Endothelial cell of umbilical vein (primary cell): Measurements from ENCODE around the gene SYCE1. TPM values are rescaled to one million over a fixed set of nuclear protein-coding genes. Genes with fewer than 3 reads are reported as not detected.

ENCODE experiments used
- BruUV-seq: library from RNA; stranded (reverse); fragments of 400-500 nt; replicated peaks from 2 replicates; lab custom pipeline; 2021; lab: Mats Ljungman, UMichigan
- CTCF ChIA-PET: fragments of 300-600, 350-600 bp; sonication (Branson Sonifier 250); formaldehyde crosslinking; loops from one replicate; lab custom pipeline; 2021; ENCODE audit warnings: antibody characterized with exemption, inconsistent platforms; lab: Charles Lee
- POLR2A ChIA-PET: fragments of 300-600, 350-600 bp; sonication (Branson Sonifier 250); formaldehyde crosslinking; loops from one replicate; lab custom pipeline; 2021; ENCODE audit warnings: antibody characterized with exemption, inconsistent platforms; lab: Charles Lee
- DNase-seq: peaks from one replicate; pipeline ENCODE4 v3.0.0-alpha.2; 2011; ENCODE audit warnings: low read depth, low spot score
- FAIRE-seq: peaks from 2 replicates; lab custom pipeline; 2011; peaks lifted over from hg19 to GRCh38; lab: Jason Lieb, UNC
- H2AFZ ChIP-seq: 2 replicates; pipeline ENCODE4 v1.6.0; 2012; ENCODE audit warnings: low read depth, low read length, control low read depth, inconsistent platforms
- H3K27ac ChIP-seq: 2 replicates; pipeline ENCODE4 v1.5.1; 2011; ENCODE audit warnings: low read depth, mild to moderate bottlenecking, control low read depth, low read length, moderate library complexity; ENCODE audit not compliant: insufficient read depth
- H3K27me3 ChIP-seq, 2 experiments: 2 replicates each; pipeline versions ENCODE4 v1.6.0 to v1.6.1; 2011; ENCODE audit warnings: low read length in 2 of 2, mixed read lengths in 1 of 2; ENCODE audit not compliant: control insufficient read depth in 2 of 2, insufficient read depth in 2 of 2
- H3K36me3 ChIP-seq, 2 experiments: 2 replicates in 1 of 2; 3 replicates in 1 of 2; pipeline ENCODE4 v1.5.1; 2011; ENCODE audit warnings: low read length in 2 of 2, mild to moderate bottlenecking in 1 of 2, moderate library complexity in 1 of 2; ENCODE audit not compliant: control insufficient read depth in 2 of 2, insufficient read depth in 2 of 2; ENCODE audit errors: extremely low read depth in 1 of 2
- H3K4me1 ChIP-seq: 3 replicates; pipeline ENCODE4 v1.5.1; 2011; ENCODE audit warnings: mild to moderate bottlenecking, low read length; ENCODE audit not compliant: control insufficient read depth, insufficient read depth; ENCODE audit errors: extremely low read depth
- H3K4me2 ChIP-seq: 2 replicates; pipeline ENCODE4 v1.6.1; 2011; ENCODE audit warnings: low read length, control low read depth, mixed read lengths; ENCODE audit not compliant: insufficient read depth
- H3K4me3 ChIP-seq, 3 experiments: fragments of 200-600 bp in 1 of 3; sonication (generic), shearing (Covaris generic) in 1 of 3; replicated peaks in 1 of 3; 2 replicates each; pipeline ENCODE4 v1.5.1; 2011 to 2016; ENCODE audit warnings: control low read depth in 3 of 3, low read length in 3 of 3, mild to moderate bottlenecking in 2 of 3, inconsistent platforms in 1 of 3, low read depth in 1 of 3, moderate library complexity in 1 of 3; ENCODE audit not compliant: insufficient read depth in 1 of 3
- H3K79me2 ChIP-seq: 2 replicates; pipeline ENCODE4 v1.6.0; 2012; ENCODE audit warnings: low read length, inconsistent platforms; ENCODE audit not compliant: control insufficient read depth, insufficient read depth
- H3K9ac ChIP-seq: replicated peaks from 2 replicates; pipeline ENCODE3; 2011; ENCODE audit warnings: low read length, control low read depth; ENCODE audit not compliant: insufficient read depth; ENCODE audit errors: extremely low read depth
- H3K9me1 ChIP-seq: replicated peaks from 3 replicates; pipeline ENCODE4 v1.6.0; 2011; ENCODE audit warnings: mild to moderate bottlenecking, low read length; ENCODE audit not compliant: control insufficient read depth, insufficient read depth; ENCODE audit errors: extremely low read depth
- H3K9me3 ChIP-seq: replicated peaks from 2 replicates; pipeline ENCODE4 v1.5.1; 2012; ENCODE audit warnings: low read length, inconsistent platforms; ENCODE audit not compliant: control insufficient read depth, insufficient read depth
- H4K20me1 ChIP-seq: replicated peaks from 2 replicates; pipeline ENCODE3; 2011; ENCODE audit warnings: mild to moderate bottlenecking, low read length; ENCODE audit not compliant: control insufficient read depth, insufficient read depth; ENCODE audit errors: extremely low read depth
- CTCF ChIP-seq, 2 donors: IDR thresholded peaks; 1 replicate in 1 of 2; 2 replicates in 1 of 2; pipeline ENCODE4 v1.5.1; 2011; ENCODE audit warnings: low read length in 2 of 2, mild to moderate bottlenecking in 2 of 2, moderate library complexity in 2 of 2, control low read depth in 1 of 2, inconsistent platforms in 1 of 2, low read depth in 1 of 2; ENCODE audit not compliant: insufficient read depth in 1 of 2; ENCODE audit errors: extremely low read depth in 1 of 2
- EZH2 ChIP-seq: IDR thresholded peaks from 2 replicates; pipeline ENCODE4 v1.6.1; 2012; ENCODE audit warnings: borderline replicate concordance, low read depth, mild to moderate bottlenecking, moderate library complexity, low read length, inconsistent platforms; ENCODE audit not compliant: severe bottlenecking
- FOS ChIP-seq: IDR thresholded peaks from 2 replicates; pipeline ENCODE4 v1.6.1; 2011; ENCODE audit warnings: mild to moderate bottlenecking, low read length, moderate library complexity, borderline replicate concordance; ENCODE audit not compliant: insufficient read depth
- GATA2 ChIP-seq: IDR thresholded peaks from 2 replicates; pipeline ENCODE4 v1.7.0; 2011; ENCODE audit warnings: low read depth, mild to moderate bottlenecking, moderate library complexity, mixed read lengths, low read length; ENCODE audit not compliant: insufficient read length, insufficient read depth
- MAX ChIP-seq: IDR thresholded peaks from 2 replicates; pipeline ENCODE4 v1.6.1; 2011; ENCODE audit not compliant: insufficient read depth, insufficient read length
- POLR2A ChIP-seq: IDR thresholded peaks from 2 replicates; pipeline ENCODE4 v1.6.1; 2012; ENCODE audit warnings: low read depth, mild to moderate bottlenecking, control low read depth, low read length
- dilution Hi-C: fragments of 300-500 bp; cut with MboI; formaldehyde crosslinking; loops from one replicate; pipeline ENCODE4 v1.15.0; 2019; ENCODE audit warnings: low sequenced_read_pairs; ENCODE audit not compliant: extremely low pct_ligation_motif_present
- intact Hi-C: fragments of 100-400 bp; cut with micrococcal nuclease; formaldehyde crosslinking; loops from one replicate; pipeline ENCODE4 v1.10.0; 2022
- polyA plus RNA-seq, 4 experiments: library from polyadenylated mRNA; depleted of rRNA in 3 of 4; stranded (reverse) in 3 of 4; unstranded in 1 of 4; fragments of >200 nt; gene quantifications; 2 replicates each; pipeline versions ENCODE4 v1.2.1 to v1.2.3, GENCODE V29; 2011 to 2012; ENCODE audit warnings: missing spikeins in 1 of 4
- total RNA-seq: library from RNA; stranded (reverse); gene quantifications from 2 replicates; pipeline ENCODE4 v1.2.3, GENCODE V29; 2021

SYCE1 gene
- total and polyA plus RNA-seq, 2 donors (not counting 3 experiments of a cell fraction or from before 2014, with no cell fraction given), result not detected

GRCh38 chr10:133537546-133538545, 27.5 kb downstream of the SYCE1 start:
- Histone ChIP-seq H3K4me2 (no peak overlapping the region), H3K9me1 (no peaks in the 10 kb centered on the region), H4K20me1 (no peaks in the 10 kb centered on the region), H3K4me1 (no peaks in the 10 kb centered on the region), H3K36me3 (no peaks in the 10 kb centered on the region), H3K27ac (no peak overlapping the region), H3K9me3 (peaks cover 2% of the 10 kb centered on the region), H2AFZ (no peak overlapping the region), H3K4me3 (no peak overlapping the region), H3K79me2 (no peaks in the 10 kb centered on the region), H3K9ac (no peak overlapping the region), H3K27me3 (no peaks in the 10 kb centered on the region)
- FAIRE-seq, result no peak
- dilution Hi-C loops, result no loop called here
- ChIA-PET CTCF (no interaction called here), POLR2A (no interaction called here)
- DNase-seq, result no peak
- no TSS peak for BruUV-seq
- TF ChIP-seq POLR2A, result no peak
- no peak for TF ChIP-seq FOS
- intact Hi-C loops, result no loop called here

- POLR2A ChIA-PET, result no interaction called here
- no peak for FAIRE-seq
Measured at GRCh38 chr10:133536198-133536597, 29.2 kb downstream of the SYCE1 start.

More at GRCh38 chr10:133536198-133536597, 29.2 kb downstream of the SYCE1 start:
- Histone ChIP-seq H3K4me2 (no peak overlapping the region), H3K36me3 (no peaks in the 10 kb centered on the region), H3K9me1 (no peaks in the 10 kb centered on the region), H3K27ac (no peak overlapping the region), H3K27me3 (no peaks in the 10 kb centered on the region), H3K79me2 (no peaks in the 10 kb centered on the region), H4K20me1 (no peaks in the 10 kb centered on the region), H3K9me3 (peaks cover 2% of the 10 kb centered on the region), H3K4me3 (no peak overlapping the region), H2AFZ (no peak overlapping the region), H3K9ac (no peak overlapping the region), H3K4me1 (no peaks in the 10 kb centered on the region)
- dilution Hi-C loops (no loop called here), intact Hi-C loops (no loop called here)
- TF ChIP-seq MAX (no peak), FOS (no peak), GATA2 (no peak), CTCF (IDR thresholded peaks at IDR 0.05; ENCODE audit: extremely low read depth in 1 of 2, insufficient read depth in 1 of 2, low read depth in 1 of 2, low read length in 2 of 2) (no peak), EZH2 (no peak)
- CTCF ChIA-PET, result no interaction called here
- no peak for DNase-seq
- no TSS peak for BruUV-seq
